Activated naive CD4-positive, alpha-beta T cell (primary cell): ENCODE data around the gene BOC.

Experiments used
- DNase-seq, 4 experiments: peaks; one replicate each; lab custom pipeline; 2025; lab: John Stamatoyannopoulos, UW

The BOC gene

DNA sequence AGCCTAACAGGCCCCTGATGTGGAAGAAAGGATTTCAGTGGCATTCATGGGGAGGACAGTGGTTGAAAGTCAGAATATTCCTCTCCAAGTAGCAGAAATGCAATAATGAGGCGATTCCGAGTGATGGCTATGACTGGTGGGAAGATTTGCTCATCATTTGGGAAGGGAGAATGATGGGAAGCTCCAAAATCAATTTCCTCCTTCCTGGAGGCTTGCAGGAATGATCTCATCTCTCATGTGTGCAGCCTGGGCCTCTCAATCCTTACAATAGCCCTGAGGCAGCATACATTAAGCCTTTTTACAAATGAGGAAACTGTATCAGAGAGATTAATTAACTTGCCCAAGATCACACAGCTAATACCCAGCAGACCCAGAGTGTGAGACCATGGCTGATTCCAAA is 58.7 kb downstream of the BOC start:
- no peak for DNase-seq

DNA sequence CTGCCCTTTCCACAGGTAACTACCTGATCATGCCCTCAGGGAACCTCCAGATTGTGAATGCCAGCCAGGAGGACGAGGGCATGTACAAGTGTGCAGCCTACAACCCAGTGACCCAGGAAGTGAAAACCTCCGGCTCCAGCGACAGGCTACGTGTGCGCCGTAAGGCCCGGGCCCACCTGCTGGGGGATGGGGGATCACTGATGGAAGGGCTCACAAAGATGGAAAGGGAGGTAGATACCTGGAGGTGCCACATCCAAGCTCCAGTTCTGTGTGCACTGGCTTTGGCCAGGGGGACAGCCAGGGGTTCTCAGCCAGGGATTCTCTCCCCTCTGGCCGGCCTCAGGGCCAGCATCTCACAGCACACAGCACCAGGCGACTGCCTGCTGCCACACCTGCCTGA is 59.4 kb downstream of the BOC start:
- no peak for DNase-seq

DNA sequence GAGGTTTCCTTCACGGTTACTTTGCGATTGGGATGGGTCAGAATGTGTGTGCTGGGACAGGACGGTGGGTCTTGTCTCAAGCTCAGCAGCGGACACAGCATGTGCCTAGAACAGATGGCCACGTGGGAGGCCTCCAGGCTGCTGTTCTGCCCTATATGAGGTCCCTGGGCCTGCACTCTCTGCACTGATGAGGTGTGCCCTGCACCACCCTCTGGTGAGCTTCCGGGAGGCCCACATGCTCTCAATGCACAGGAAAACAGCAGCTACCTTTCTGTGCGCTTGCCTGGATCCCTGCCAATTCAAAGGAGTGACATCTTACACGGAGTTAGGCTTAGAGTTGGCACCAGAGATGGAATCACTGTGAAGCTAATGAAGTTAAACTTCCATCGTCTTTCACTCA is 59.8 kb downstream of the BOC start:
- no peak for DNase-seq

DNA sequence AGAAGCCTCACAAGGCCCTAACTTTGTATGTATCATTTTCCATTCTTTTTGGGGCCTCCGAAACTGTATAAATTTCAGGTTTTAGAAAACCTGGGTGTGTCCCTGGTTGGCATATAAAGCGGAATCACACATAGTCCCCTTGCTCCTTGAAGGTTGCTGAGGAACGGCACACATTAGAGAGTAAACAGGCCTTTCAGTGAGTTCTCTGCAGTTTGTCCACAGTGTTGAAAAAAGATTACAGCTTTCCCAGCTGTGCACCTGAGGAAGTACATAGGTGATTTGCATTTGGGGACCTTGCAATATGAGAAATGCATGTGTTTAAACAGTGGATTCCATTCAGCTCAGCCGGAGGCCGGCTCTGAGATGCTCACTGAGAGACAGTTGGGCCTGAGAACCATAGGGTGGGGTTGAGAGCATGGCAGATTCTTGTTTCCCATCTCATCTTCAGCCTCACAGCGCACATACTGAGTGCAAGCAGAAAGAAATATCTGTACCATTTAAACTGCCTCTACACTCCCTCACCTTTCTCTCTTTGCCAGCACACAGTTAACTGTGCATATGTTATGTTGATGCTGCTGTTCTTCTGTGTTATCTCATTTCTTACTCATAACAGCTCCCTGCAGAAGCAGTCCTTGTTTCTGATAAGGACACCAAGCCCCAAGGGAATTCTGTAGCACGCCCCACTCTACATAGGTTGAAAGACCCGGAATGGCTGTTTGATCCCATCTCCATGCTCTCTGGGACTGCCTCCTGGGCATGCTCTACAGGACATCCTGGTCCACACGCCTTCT is 60.4 kb downstream of the BOC start:
- no peak for DNase-seq

DNA sequence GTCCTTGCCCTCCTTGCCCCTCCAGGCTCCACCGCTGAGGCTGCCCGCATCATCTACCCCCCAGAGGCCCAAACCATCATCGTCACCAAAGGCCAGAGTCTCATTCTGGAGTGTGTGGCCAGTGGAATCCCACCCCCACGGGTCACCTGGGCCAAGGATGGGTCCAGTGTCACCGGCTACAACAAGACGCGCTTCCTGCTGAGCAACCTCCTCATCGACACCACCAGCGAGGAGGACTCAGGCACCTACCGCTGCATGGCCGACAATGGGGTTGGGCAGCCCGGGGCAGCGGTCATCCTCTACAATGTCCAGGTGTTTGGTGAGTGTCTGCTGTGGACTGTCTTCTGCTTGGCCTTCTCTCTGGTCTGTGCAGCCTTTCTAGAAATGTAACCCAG is 61.0 kb downstream of the BOC start:
- DNase-seq = no peak

DNA sequence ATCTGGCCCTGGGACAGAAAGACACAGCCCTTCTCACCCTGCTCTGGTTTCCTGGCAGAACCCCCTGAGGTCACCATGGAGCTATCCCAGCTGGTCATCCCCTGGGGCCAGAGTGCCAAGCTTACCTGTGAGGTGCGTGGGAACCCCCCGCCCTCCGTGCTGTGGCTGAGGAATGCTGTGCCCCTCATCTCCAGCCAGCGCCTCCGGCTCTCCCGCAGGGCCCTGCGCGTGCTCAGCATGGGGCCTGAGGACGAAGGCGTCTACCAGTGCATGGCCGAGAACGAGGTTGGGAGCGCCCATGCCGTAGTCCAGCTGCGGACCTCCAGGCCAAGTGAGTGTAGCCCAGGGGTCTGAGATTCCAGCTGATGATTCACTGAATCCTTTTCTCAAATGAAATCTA is 61.7 kb downstream of the BOC start:
- DNase-seq = no peak

DNA sequence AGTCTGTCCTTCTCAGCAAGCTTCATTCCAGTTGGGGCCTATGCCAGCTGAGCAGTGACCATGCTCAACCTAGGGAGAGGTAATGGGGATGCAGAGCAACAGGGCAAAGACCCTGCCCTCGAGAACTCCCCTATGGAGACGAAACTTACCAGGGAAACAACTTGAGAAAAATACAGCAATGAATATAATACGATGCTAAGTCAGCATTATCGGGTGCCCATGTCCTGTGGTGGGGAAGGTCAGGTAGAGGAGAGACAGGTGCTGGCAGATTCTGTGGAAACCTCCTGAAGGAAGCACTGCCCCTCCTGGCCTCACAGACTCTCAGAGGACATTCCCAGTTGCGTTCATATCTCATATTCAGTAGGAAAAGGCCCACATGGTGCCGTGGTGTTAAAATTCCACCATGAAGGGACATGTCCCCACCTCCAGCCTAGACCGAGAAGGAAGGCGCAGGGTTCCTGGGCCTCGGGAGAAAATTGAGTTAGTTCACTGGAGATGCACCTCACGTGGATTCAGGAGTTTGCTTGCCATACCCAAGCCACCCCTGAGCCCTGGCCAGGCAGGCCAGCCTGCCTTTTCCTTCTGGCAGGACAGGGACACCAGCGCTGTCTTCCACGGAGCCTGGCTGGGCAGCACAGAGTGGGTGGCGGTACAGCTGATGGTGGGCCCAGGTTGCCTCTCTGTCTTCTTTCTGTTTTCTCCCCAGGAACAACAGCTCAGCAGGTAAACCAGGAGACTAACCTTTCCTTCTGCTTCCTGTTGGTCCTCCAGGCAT is 62.4 kb downstream of the BOC start:
- no peak for DNase-seq

DNA sequence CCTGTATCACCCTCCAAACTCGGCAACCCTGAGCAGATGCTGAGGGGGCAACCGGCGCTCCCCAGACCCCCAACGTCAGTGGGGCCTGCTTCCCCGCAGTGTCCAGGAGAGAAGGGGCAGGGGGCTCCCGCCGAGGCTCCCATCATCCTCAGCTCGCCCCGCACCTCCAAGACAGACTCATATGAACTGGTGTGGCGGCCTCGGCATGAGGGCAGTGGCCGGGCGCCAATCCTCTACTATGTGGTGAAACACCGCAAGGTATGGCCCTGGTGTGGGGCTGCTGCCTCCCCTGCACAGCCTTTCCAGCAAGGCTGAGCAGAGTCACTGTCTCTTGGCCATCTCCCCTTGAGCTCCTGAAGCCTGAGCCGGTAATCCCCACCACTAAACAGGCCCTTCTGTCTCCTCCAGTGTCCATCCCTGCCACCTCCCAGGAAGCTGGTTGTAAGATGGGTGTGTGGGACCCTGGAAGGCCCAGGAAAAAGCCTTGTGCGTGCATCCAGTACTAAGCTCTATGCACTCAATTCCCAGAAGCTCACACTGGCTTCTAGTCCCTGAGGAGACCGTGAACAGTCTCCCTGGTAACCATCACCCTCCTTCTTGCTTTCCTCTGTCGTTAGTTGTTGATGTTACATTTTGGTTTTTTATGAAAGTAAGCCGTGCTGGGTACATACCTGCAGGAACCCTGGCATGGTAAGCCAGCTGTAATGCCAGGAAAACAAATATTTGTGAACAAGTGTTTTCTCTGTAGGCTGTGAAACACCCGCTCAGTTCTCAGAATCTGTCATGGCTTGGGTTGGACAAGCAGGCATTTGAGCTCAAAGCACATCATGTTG is 63.3 kb downstream of the BOC start:
- no peak for DNase-seq

DNA sequence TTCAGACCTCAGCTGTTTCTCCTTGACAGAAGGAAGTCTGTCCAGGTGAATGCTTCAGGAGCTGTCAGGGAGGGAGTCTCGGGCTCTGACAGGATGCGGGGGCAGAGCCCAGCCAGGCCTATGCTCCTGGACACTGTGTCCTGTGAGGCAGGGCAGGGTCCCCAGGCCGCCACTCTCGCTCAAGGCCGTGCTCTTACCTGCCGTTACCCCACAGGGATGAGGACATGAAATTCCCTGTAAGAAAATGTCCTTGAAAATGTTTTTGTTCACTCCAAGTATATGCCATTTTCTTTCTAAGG is 63.9 kb downstream of the BOC start:
- no peak for DNase-seq

DNA sequence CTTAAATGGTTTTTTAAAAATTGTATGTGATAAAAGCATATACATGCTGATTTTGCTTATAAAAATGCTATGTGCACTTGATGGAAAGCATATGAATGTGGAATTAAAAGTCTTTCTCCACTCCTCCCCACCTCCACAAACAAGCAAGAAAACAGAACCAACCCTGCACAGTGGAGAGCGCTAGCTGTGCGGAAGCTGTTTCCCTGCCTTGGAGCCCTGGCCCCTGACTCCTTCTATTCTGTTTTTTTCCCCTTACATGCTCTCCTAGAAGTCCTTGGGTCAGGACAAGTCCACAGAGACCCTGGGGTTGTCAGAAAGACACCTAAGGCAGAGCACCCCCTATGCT is 64.2 kb downstream of the BOC start:
- DNase-seq = no peak

DNA sequence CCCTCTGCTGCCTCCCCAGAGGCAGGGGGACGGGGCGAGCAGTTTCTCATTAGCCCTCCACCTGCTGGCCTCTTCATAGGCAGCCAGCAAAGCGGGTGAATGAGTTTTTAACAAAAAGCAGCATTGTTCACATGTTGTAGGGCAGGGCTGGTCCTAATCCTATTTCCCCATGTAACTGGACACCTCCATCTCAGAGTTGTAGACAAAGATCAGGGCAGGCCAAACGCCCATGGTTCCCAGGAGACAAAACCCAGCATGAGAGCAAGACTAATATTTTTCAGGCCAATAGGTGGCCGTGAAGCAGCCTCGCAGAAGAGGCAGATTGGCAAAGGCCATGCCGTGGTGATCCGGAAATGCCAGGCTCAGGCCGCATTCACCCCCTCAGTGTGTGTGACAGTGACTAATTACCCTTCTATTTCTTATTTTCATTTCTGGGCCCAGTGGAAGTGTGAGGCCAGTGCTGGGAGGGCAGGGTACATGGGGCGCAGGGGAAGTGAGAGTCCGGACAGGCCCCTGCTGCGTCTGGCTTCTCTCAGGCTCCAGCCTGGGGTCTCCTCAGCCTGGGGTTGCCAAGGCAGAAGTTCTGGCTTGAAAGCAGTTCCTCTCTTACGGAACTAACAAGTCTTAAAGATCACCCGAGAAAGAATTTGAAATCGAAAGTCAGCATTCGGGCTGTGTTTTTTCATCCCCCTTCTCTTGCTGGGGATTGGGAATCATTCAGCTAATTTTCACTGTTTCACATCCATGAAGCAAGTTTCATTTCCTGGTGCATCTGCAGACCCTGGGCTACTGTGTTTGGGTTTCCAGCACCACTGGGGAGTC is 64.8 kb downstream of the BOC start:
- DNase-seq = no peak

DNA sequence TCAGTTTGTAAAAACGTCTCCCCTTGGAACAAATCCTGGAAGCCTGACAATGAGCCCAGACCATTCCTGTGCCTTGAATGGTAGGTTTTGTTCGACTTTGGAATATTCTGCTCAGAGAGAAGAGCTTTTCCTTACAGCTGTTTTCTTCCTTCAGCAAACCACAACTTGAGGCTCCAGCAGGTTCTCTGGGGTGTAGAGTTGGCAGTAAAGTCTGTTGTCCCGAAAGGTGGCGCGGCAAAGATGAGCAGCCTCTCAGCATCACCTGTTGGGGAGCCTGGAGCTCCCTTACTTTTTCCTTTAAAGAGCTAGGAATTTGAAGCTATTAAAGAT is 65.4 kb downstream of the BOC start:
- DNase-seq = no peak

DNA sequence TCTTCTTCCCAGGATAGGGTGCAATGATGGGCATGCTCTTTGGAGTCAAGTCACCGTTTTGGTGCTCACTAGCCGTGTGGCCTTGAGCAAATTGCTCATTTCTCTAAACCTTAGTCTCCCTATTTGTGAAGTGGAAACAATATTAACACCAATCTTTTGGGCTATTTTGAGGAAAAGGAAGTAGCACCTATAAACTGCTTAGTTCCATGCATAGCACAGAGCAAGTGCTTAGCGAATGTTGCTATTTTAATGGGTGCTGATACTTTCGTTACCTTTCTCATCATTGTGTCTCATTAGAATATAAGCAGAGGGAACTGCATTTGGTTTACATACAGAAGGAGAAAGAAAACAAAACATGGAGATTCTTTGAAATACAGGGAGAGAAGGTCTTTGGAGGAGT is 66.1 kb downstream of the BOC start:
- DNase-seq = no peak

DNA sequence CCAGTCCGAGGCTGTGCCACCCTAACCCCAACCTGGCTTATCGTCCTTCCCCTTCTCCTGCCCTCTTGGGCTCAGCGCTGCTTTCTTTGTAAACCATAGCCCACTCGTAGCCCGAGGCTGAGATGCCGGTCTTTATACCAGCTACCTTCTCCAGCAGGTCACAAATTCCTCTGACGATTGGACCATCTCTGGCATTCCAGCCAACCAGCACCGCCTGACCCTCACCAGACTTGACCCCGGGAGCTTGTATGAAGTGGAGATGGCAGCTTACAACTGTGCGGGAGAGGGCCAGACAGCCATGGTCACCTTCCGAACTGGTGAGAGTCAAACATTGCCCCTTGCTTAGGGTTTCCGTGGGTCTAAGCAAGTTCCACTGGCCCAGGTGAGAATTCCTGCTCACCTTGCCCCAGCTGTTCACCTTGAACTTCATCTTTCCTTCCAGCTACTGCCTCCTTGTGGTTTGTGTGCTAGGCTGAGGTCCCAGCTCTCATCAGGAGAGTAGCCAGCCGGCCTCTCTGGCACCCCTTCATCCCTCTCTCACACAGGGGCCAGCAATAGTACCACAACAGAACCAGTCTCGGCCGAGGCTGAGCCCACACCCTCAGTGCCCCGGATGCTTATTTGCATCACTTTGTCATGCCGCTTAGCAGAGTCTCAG is 66.7 kb downstream of the BOC start:
- DNase-seq = no peak

DNA sequence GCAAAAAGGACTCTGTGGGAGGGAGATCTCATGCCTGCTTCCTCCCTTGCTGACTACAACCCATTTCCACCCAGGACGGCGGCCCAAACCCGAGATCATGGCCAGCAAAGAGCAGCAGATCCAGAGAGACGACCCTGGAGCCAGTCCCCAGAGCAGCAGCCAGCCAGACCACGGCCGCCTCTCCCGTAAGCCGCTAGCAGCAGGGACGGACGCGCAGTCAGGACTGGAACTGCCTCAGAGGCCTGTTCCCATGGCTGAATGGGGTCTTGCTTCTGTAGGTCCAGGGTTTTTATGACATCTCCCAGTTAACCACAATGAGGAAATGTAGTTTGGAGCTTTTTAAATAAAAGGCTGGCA is 67.2 kb downstream of the BOC start:
- DNase-seq = no peak

DNA sequence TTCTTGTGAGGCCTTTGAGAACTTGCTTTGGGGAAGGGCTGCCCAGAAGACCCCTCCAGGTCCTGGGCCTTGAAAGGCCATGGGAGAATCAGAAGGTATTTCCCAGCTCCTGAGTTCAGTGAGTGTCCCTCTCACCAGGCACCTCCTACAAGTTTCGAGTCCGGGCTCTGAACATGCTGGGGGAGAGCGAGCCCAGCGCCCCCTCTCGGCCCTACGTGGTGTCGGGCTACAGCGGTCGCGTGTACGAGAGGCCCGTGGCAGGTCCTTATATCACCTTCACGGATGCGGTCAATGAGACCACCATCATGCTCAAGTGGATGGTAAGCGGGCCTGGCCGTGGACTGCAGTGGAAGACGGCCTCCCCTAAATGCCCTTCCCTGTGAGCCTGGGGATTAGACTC is 68.3 kb downstream of the BOC start:
- no peak for DNase-seq

DNA sequence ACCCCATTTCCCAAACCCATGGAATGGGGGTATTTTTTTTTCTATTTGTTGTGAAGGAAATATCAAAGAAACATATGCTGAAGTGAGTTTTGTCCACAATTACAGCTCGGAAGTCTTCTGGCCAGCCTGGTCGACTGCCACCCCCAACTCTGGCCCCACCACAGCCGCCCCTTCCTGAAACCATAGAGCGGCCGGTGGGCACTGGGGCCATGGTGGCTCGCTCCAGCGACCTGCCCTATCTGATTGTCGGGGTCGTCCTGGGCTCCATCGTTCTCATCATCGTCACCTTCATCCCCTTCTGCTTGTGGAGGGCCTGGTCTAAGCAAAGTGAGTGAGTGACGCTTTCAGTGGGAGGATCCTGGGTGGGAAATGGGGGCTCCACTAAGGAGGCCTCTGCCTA is 71.9 kb downstream of the BOC start:
- no peak for DNase-seq

DNA sequence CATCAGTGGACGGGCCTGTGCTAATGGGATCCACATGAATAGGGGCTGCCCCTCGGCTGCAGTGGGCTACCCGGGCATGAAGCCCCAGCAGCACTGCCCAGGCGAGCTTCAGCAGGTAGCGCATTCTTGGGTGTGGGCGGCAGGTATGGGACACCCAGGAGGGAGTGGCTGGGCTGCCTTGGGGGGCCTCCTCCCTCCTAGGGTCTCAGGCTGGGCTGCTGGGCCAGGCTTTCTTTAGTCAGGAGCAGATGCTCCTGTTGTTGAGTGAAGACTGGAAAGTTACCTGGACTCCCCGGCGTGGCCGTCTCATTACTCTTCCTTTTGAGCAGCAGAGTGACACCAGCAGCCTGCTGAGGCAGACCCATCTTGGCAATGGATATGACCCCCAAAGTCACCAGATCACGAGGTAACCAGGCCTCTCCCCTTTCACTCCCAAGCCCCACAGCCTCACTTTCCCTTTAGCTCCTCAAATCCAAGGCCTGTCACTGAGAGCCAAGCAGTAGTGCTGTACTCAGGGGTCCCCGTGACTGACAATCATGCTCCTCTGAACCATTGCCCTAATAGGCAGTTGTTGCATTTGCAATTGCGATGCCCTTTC is 73.2 kb downstream of the BOC start:
- no peak for DNase-seq

DNA sequence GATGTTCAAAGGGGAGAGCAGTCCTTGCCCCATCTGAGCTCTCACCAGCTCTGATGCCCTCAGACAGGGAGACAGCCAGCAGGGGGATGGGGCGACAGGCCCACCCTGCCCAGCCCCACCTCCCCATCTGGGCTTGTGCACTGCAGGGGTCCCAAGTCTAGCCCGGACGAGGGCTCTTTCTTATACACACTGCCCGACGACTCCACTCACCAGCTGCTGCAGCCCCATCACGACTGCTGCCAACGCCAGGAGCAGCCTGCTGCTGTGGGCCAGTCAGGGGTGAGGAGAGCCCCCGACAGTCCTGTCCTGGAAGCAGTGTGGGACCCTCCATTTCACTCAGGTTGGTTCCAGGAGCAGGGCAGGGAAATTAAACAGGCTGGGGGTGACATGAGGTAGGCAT is 73.9 kb downstream of the BOC start:
- DNase-seq = no peak

DNA sequence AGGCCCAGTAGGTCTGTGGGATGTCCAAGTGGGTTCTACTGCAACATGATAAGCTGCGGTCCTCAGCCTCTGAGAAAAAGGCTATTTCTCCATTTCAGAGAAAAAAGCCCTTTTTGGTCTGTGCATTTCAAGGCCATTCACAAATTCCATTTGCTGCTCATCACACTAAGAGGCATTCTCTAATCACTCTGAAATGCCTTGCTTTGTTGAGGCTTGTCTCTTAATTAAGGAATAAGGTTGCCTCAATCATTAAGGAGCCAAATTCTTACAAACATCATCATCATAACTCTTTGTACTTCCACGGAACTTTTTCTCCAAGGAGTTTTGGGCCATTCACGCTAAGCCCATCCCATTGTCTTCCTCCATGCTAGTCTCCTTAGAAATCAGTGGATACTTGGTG is 74.4 kb downstream of the BOC start:
- no peak for DNase-seq

DNA sequence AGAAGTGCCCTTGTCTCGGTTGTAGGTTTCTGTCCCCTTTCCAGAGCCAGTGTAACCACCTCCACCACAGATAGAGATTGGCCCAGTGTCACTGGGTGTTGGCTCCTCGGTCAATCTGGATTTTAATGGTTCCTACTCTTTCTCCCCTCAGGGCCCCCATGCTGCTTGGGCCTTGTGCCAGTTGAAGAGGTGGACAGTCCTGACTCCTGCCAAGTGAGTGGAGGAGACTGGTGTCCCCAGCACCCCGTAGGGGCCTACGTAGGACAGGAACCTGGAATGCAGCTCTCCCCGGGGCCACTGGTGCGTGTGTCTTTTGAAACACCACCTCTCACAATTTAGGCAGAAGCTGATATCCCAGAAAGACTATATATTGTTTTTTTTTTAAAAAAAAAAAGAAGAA is 75.2 kb downstream of the BOC start:
- DNase-seq = no peak
